ENCODE results near the gene LRRC34. TPM values are rescaled to one million over a fixed set of nuclear protein-coding genes. Genes with fewer than 3 reads are reported as not detected.

Gene LRRC34
- total and polyA plus RNA-seq, 2 experiments from 2014 or later, result 4.2 to 9.4 TPM

DNA sequence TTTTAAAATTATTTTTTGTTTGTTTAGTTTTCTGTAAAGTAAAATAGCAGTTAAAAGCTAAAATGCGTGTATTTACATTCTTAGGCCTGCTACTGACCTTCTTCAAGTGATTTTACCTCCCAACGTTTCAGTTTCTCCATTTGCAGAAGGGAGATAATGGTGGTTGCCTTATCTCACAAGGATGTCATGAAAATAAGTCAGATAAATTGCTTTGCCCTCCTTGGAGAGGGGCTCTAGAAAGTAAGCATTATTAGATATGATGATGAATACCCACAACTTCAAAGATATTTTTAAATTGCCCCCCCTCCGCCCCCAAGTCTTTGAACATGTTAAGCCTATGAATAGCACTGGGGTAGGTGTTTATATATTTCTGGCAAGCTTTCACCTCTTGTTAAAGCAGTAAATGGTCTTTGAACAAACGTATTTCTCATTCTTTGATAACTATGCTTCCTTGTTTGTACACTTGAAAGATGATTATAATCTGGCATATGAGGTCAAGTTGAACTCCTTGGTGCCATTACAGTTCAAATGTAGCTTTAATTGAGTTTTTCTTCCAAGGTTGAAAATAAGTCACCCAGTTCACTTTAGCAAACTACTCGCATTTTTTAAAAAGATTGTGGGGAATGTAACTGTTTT, 54.2 kb downstream of the LRRC34 start:
- TF ChIP-seq EZH2phosphoT487 (IDR thresholded peaks at IDR 0.05; ENCODE audit: insufficient read depth, low read depth) (no peak), EZH2 (IDR thresholded peaks at IDR 0.05; ENCODE audit: insufficient read depth, poor library complexity, severe bottlenecking) (no peak)
- no peaks in the 10 kb centered on the region for H3K9me3 ChIP-seq (ENCODE audit: low read depth)
- no peaks in the 10 kb centered on the region for H3K27me3 ChIP-seq (replicated peaks; ENCODE audit: insufficient read depth)
- H3F3A ChIP-seq (ENCODE audit: insufficient read depth), result peaks cover 19% of the 10 kb centered on the region
- no peak overlapping the region for H3K27ac ChIP-seq
- H3K36me3 ChIP-seq (ENCODE audit: low read depth), result no peaks in the 10 kb centered on the region
- H3K9me2 ChIP-seq (ENCODE audit: insufficient read depth), result no peaks in the 10 kb centered on the region
- WGBS, 2 experiments (ENCODE audit: low coverage in 1 of 2, low lambda C conversion rate in 2 of 2, missing lambda C conversion rate in 2 of 2), result 82 to 85% methylated on average over 5 of the region's 5 CpGs
- in situ Hi-C loops (cut with MboI), result no loop called here
- H3K9ac ChIP-seq, result no peak overlapping the region
- no peaks in the 10 kb centered on the region for H4K20me1 ChIP-seq (ENCODE audit: insufficient read depth)
- H2AFZ ChIP-seq, result no peak overlapping the region
- DNase-seq, result no peak
- peaks cover 14% of the 10 kb centered on the region for H3K4me1 ChIP-seq (ENCODE audit: insufficient read depth)
- H3K4me3 ChIP-seq, result no peak overlapping the region
- no peak overlapping the region for H3K4me2 ChIP-seq (ENCODE audit: unreplicated experiment)
- no peaks in the 10 kb centered on the region for H3K79me2 ChIP-seq (ENCODE audit: insufficient read depth)

DNA sequence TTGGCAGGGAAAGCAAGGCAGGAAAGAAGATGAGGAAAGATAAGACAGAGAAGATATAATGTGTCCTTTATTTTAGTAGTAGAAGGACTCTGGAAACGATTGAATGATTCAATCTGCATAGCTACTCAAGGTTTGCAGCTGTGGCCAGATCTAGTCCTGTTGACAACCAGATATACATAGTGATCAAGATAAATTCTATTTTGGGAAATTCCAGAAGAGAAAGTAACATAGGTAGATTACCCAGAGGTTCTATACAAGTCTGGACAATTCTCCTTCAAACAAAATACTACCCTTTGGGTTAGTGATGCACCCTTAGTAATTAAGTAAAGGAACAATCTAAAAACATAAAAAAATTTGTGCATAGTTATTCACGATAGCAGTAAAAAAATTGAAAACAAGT, 57.2 kb downstream of the LRRC34 start:
- TF ChIP-seq EZH2phosphoT487 (IDR thresholded peaks at IDR 0.05; ENCODE audit: insufficient read depth, low read depth) (no peak), EZH2 (IDR thresholded peaks at IDR 0.05; ENCODE audit: insufficient read depth, poor library complexity, severe bottlenecking) (no peak)
- in situ Hi-C loops (cut with MboI), result no loop called here
- no peaks in the 10 kb centered on the region for H3K9me2 ChIP-seq (ENCODE audit: insufficient read depth)
- H3K4me2 ChIP-seq (ENCODE audit: unreplicated experiment), result no peak overlapping the region
- no peaks in the 10 kb centered on the region for H4K20me1 ChIP-seq (ENCODE audit: insufficient read depth)
- H3K79me2 ChIP-seq (ENCODE audit: insufficient read depth), result no peaks in the 10 kb centered on the region
- H3K9ac ChIP-seq, result no peak overlapping the region
- H3F3A ChIP-seq (ENCODE audit: insufficient read depth), result peaks cover 14% of the 10 kb centered on the region
- no peaks in the 10 kb centered on the region for H3K9me3 ChIP-seq (ENCODE audit: low read depth)
- 51 to 61% methylated on average over 2 of the region's 2 CpGs for WGBS, 2 experiments (ENCODE audit: low coverage in 1 of 2, low lambda C conversion rate in 2 of 2, missing lambda C conversion rate in 2 of 2)
- no peaks in the 10 kb centered on the region for H3K36me3 ChIP-seq (ENCODE audit: low read depth)
- H2AFZ ChIP-seq, result no peak overlapping the region
- no peak for DNase-seq
- peaks cover 10% of the 10 kb centered on the region; the same call in 1 of the 2 replicates for H3K27me3 ChIP-seq (replicated peaks; ENCODE audit: insufficient read depth)
- H3K4me3 ChIP-seq, result no peak overlapping the region
- peaks cover 14% of the 10 kb centered on the region for H3K4me1 ChIP-seq (ENCODE audit: insufficient read depth)
- no peak overlapping the region for H3K27ac ChIP-seq

DNA sequence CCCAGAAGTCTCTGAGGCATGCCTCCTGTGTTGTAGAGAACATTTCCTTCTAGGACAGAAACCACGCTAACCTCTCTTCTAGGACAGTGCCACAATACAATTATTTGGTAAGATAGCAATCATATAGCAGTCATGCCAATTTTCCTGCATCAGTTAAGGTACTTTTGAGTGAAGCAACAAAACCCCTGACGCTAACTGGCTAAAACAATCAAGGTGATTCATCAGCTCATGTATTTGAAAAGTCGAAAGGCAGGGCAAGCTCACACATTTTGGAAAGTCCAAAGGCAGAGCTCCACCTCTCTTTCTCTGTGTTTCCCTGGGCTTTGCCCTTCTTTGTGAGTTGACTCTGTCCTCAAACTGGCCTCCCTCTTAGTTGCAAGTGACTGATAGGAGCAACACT, 58.0 kb downstream of the LRRC34 start:
- H3F3A ChIP-seq (ENCODE audit: insufficient read depth), result peaks cover 11% of the 10 kb centered on the region
- in situ Hi-C loops (cut with MboI), result no loop called here
- TF ChIP-seq EZH2 (IDR thresholded peaks at IDR 0.05; ENCODE audit: insufficient read depth, poor library complexity, severe bottlenecking) (no peak), EZH2phosphoT487 (IDR thresholded peaks at IDR 0.05; ENCODE audit: insufficient read depth, low read depth) (no peak)

GRCh38 chr3:169751875-169752274, 60.8 kb downstream of the LRRC34 start:
- no peak overlapping the region for H3K27ac ChIP-seq
- H3F3A ChIP-seq (ENCODE audit: insufficient read depth), result no peaks in the 10 kb centered on the region
- H3K27me3 ChIP-seq (replicated peaks; ENCODE audit: insufficient read depth), result peaks cover 10% of the 10 kb centered on the region; the same call in 1 of the 2 replicates
- no peak overlapping the region for H3K9ac ChIP-seq
- H4K20me1 ChIP-seq (ENCODE audit: insufficient read depth), result no peaks in the 10 kb centered on the region
- H3K9me3 ChIP-seq (ENCODE audit: low read depth), result no peaks in the 10 kb centered on the region
- WGBS, 2 experiments (ENCODE audit: low coverage in 1 of 2, low lambda C conversion rate in 2 of 2, missing lambda C conversion rate in 2 of 2), result 63 to 73% methylated on average over 2 of the region's 2 CpGs
- H3K4me3 ChIP-seq, result no peak overlapping the region
- no peaks in the 10 kb centered on the region for H3K36me3 ChIP-seq (ENCODE audit: low read depth)
- H3K9me2 ChIP-seq (ENCODE audit: insufficient read depth), result no peaks in the 10 kb centered on the region
- H3K79me2 ChIP-seq (ENCODE audit: insufficient read depth), result no peaks in the 10 kb centered on the region
- H2AFZ ChIP-seq, result no peak overlapping the region
- H3K4me2 ChIP-seq (ENCODE audit: unreplicated experiment), result no peak overlapping the region
- in situ Hi-C loops (cut with MboI), result no loop called here
- DNase-seq, result no peak
- TF ChIP-seq EZH2phosphoT487 (IDR thresholded peaks at IDR 0.05; ENCODE audit: insufficient read depth, low read depth), result no peak
- no peak for TF ChIP-seq EZH2 (IDR thresholded peaks at IDR 0.05; ENCODE audit: insufficient read depth, poor library complexity, severe bottlenecking)
- H3K4me1 ChIP-seq (ENCODE audit: insufficient read depth), result no peaks in the 10 kb centered on the region

More for the DNA sequence above, 58.0 kb downstream of the LRRC34 start:
- Histone ChIP-seq H3K9ac (no peak overlapping the region), H3K4me2 (ENCODE audit: unreplicated experiment) (no peak overlapping the region), H2AFZ (no peak overlapping the region), H3K27ac (no peak overlapping the region), H3K79me2 (ENCODE audit: insufficient read depth) (no peaks in the 10 kb centered on the region), H3K36me3 (ENCODE audit: low read depth) (no peaks in the 10 kb centered on the region), H3K9me3 (ENCODE audit: low read depth) (no peaks in the 10 kb centered on the region), H3K9me2 (ENCODE audit: insufficient read depth) (no peaks in the 10 kb centered on the region), H3K4me1 (ENCODE audit: insufficient read depth) (peaks cover 10% of the 10 kb centered on the region), H4K20me1 (ENCODE audit: insufficient read depth) (no peaks in the 10 kb centered on the region), H3K27me3 (replicated peaks; ENCODE audit: insufficient read depth) (peaks cover 10% of the 10 kb centered on the region; the same call in 1 of the 2 replicates), H3K4me3 (no peak overlapping the region)
- DNase-seq, result no peak
- 72 to 73% methylated on average over 3 of the region's 3 CpGs for WGBS, 2 experiments (ENCODE audit: low coverage in 1 of 2, low lambda C conversion rate in 2 of 2, missing lambda C conversion rate in 2 of 2)
